Osteocyte (in vitro differentiated cells): Measurements from ENCODE around the gene ANKFY1. TPM values are rescaled to one million over a fixed set of nuclear protein-coding genes. Genes with fewer than 3 reads are reported as not detected.

ENCODE experiments used
- DNase-seq: peaks from one replicate; pipeline ENCODE4 v3.0.0; 2021; ENCODE audit warnings: mixed read lengths; ENCODE audit not compliant: unreplicated experiment; ENCODE audit errors: extremely low spot score
- H3K27ac Mint-ChIP-seq: one replicate; pipeline ENCODE4 v1.8.0; 2021; ENCODE audit warnings: mild to moderate bottlenecking, mixed read lengths; ENCODE audit not compliant: unreplicated experiment
- H3K27me3 Mint-ChIP-seq: one replicate; pipeline ENCODE4 v1.8.0; 2021; ENCODE audit warnings: mixed read lengths; ENCODE audit not compliant: unreplicated experiment
- H3K36me3 Mint-ChIP-seq: one replicate; pipeline ENCODE4 v1.8.0; 2021; ENCODE audit warnings: mixed read lengths; ENCODE audit not compliant: unreplicated experiment
- H3K4me1 Mint-ChIP-seq: one replicate; pipeline ENCODE4 v1.8.0; 2021; ENCODE audit warnings: mixed read lengths; ENCODE audit not compliant: unreplicated experiment
- H3K4me3 Mint-ChIP-seq: one replicate; pipeline ENCODE4 v1.8.0; 2021; ENCODE audit warnings: mild to moderate bottlenecking, moderate library complexity, mixed read lengths; ENCODE audit not compliant: unreplicated experiment
- H3K9me3 Mint-ChIP-seq: one replicate; pipeline ENCODE4 v1.8.0; 2021; ENCODE audit warnings: mixed read lengths; ENCODE audit not compliant: unreplicated experiment
- CTCF ChIP-seq: fragments of 200-600 bp; sonication (generic); IDR thresholded peaks from 2 replicates; pipeline ENCODE4 v1.5.0; 2021; ENCODE audit warnings: antibody characterized with exemption, mild to moderate bottlenecking, moderate library complexity
- total RNA-seq: library from RNA; stranded (reverse); gene quantifications from 2 replicates; pipeline ENCODE4 v1.2.1, GENCODE V29; 2021

ANKFY1 gene
- total RNA-seq, 1 donor from 2014 or later = 61.2 TPM

GRCh38 chr17:4163951-4164350 is 99.8 kb downstream of the ANKFY1 start:
- H3K4me1 Mint-ChIP-seq = peaks cover 26% of the 10 kb centered on the region
- H3K27ac Mint-ChIP-seq = no peak overlapping the region
- TF ChIP-seq CTCF = no peak
- H3K9me3 Mint-ChIP-seq = no peaks in the 10 kb centered on the region
- peaks cover 34% of the 10 kb centered on the region for H3K36me3 Mint-ChIP-seq
- no peak for DNase-seq
- no peak overlapping the region for H3K4me3 Mint-ChIP-seq
- no peaks in the 10 kb centered on the region for H3K27me3 Mint-ChIP-seq

- Mint-ChIP-seq H3K4me3 (no peak overlapping the region), H3K36me3 (peaks cover 34% of the 10 kb centered on the region), H3K27ac (peak overlapping the region; percentile 97), H3K27me3 (no peaks in the 10 kb centered on the region), H3K4me1 (peaks cover 26% of the 10 kb centered on the region), H3K9me3 (no peaks in the 10 kb centered on the region)
- no peak for DNase-seq
- TF ChIP-seq CTCF = no peak
Measured at GRCh38 chr17:4162775-4163466, 100.9 kb downstream of the ANKFY1 start.

GRCh38 chr17:4162321-4162720 is 101.5 kb downstream of the ANKFY1 start:
- Mint-ChIP-seq H3K27ac (peak overlapping the region; percentile 97), H3K4me3 (peak overlapping the region; percentile 8), H3K9me3 (no peaks in the 10 kb centered on the region), H3K4me1 (peaks cover 26% of the 10 kb centered on the region), H3K27me3 (no peaks in the 10 kb centered on the region), H3K36me3 (peaks cover 28% of the 10 kb centered on the region)
- DNase-seq = no peak
- no peak for TF ChIP-seq CTCF

GRCh38 chr17:4161967-4162305 is 101.8 kb downstream of the ANKFY1 start:
- H3K4me3 Mint-ChIP-seq = peak overlapping the region; percentile 8
- H3K36me3 Mint-ChIP-seq = peaks cover 24% of the 10 kb centered on the region
- no peaks in the 10 kb centered on the region for H3K27me3 Mint-ChIP-seq
- peak overlapping the region; percentile 97 for H3K27ac Mint-ChIP-seq
- no peak for DNase-seq
- TF ChIP-seq CTCF = no peak
- no peaks in the 10 kb centered on the region for H3K9me3 Mint-ChIP-seq
- H3K4me1 Mint-ChIP-seq = peaks cover 26% of the 10 kb centered on the region

- H3K27me3 Mint-ChIP-seq = no peaks in the 10 kb centered on the region
- peak; percentile 59 for TF ChIP-seq CTCF
- no peak for DNase-seq
- H3K27ac Mint-ChIP-seq = peak overlapping the region; percentile 97
- H3K4me1 Mint-ChIP-seq = peaks cover 26% of the 10 kb centered on the region
- peaks cover 22% of the 10 kb centered on the region for H3K36me3 Mint-ChIP-seq
- no peaks in the 10 kb centered on the region for H3K9me3 Mint-ChIP-seq
- no peak overlapping the region for H3K4me3 Mint-ChIP-seq
Measured at GRCh38 chr17:4161192-4161966, 102.4 kb downstream of the ANKFY1 start.
